Stimulated activated CD4-positive, alpha-beta T cell treated with anti-CD3 and anti-CD28 coated beads, Interleukin-2, amount 100 ng/mL, for 4 hours (primary cell): ENCODE measurements around the gene RUSF1.
"Not testable (repeated sequence)": the region's sequence is repeated elsewhere in the genome, so short reads cannot be mapped to it uniquely, and the experiment has no call there.

Experiments
- DNase-seq: peaks from one replicate; pipeline ENCODE4 v3.0.0-alpha.2; 2020; ENCODE audit warnings: low read depth

The RUSF1 gene

GRCh38 chr16:31452631-31453106 is 55.5 kb downstream of the RUSF1 start:
- no peak for DNase-seq

- no peak for DNase-seq
Observed at GRCh38 chr16:31451681-31452351, 56.4 kb downstream of the RUSF1 start.

DNA sequence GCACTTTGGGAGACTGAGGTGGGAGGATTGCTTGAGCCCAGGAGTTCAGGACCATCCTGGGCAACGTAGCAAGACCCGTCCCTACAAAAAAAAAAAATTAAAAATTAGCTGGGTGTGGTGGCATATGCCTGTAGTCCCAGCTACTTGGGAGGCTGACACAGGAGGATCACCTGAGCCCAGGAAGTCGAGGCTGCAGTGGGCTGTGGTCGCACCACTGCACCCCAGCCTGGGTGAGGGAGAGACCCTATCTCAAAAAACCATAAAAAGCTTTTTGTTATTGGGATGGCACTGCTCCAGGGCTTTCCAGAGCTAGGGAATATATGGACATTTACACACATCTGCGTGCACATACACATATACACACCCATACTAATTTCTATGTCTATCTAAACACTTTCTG is 57.0 kb downstream of the RUSF1 start:
- no peak for DNase-seq

- DNase-seq: not testable (repeated sequence)
Observed at GRCh38 chr16:31445931-31446330, 62.3 kb downstream of the RUSF1 start.

DNA sequence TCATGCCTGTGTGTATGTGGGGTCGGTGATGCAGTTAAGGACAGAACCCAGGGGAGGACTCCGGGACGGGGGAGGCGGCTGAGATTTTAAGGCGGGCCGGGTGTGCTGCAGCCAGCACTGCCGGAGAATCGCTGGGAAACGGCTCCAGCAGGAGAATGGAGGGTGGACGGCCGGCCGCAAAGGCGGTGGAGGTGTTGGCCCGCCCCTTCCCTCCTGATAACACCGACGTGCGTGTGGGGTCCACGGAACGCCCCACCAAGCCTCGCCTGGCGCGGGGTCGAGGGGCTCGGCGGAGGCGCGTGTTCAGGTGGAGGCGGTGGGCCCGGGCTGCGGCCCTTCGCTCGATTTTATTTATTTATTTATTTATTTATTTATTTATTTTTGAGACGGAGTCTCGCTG is 66.2 kb downstream of the RUSF1 start:
- no peak for DNase-seq

- DNase-seq: no peak
Observed at GRCh38 chr16:31440516-31441184, 67.5 kb downstream of the RUSF1 start.

- no peak for DNase-seq
Observed at GRCh38 chr16:31439519-31439918, 68.7 kb downstream of the RUSF1 start.
